HG02678 (cell line): ENCODE measurements around the gene SAG.
A peak's percentile ranks its signal among the peaks of the same experiment; 100 is the strongest.
"Not testable (repeated sequence)": the region's sequence is repeated elsewhere in the genome, so short reads cannot be mapped to it uniquely, and the experiment has no call there.

Source experiments
- ATAC-seq: cut with Tn5 transposase; IDR thresholded peaks from one replicate; pipeline ENCODE4 v1.9.1; 2021; ENCODE audit warnings: mild to moderate bottlenecking, moderate library complexity; ENCODE audit not compliant: unreplicated experiment

Gene SAG

GRCh38 chr2:233374776-233375175 lies 67.2 kb downstream of the SAG start:
- ATAC-seq = not testable (repeated sequence)

- no peak for ATAC-seq
These were observed 68.1 kb downstream of the SAG start for GRCh38 chr2:233375490-233376314.

- ATAC-seq = no peak
These were observed 71.4 kb downstream of the SAG start for GRCh38 chr2:233379034-233379433.

GRCh38 chr2:233379441-233379840 lies 71.8 kb downstream of the SAG start:
- ATAC-seq = no peak

- ATAC-seq = peak; percentile 41
These were observed 72.7 kb downstream of the SAG start for GRCh38 chr2:233380132-233380895.

GRCh38 chr2:233380995-233381637 lies 73.5 kb downstream of the SAG start:
- no peak for ATAC-seq

GRCh38 chr2:233381638-233381995 lies 74.0 kb downstream of the SAG start:
- no peak for ATAC-seq

GRCh38 chr2:233384015-233384414 lies 76.4 kb downstream of the SAG start:
- ATAC-seq = no peak

- ATAC-seq = peak; percentile 11
These were observed 77.3 kb downstream of the SAG start for GRCh38 chr2:233384811-233385488.

GRCh38 chr2:233385489-233386044 lies 78.0 kb downstream of the SAG start:
- ATAC-seq = peak; percentile 79

GRCh38 chr2:233386382-233387041 lies 78.9 kb downstream of the SAG start:
- ATAC-seq = no peak

GRCh38 chr2:233387225-233387624 lies 79.6 kb downstream of the SAG start:
- no peak for ATAC-seq

GRCh38 chr2:233387667-233388528 lies 80.3 kb downstream of the SAG start:
- no peak for ATAC-seq

- ATAC-seq = no peak
These were observed 82.0 kb downstream of the SAG start for GRCh38 chr2:233389601-233390125.

- ATAC-seq = no peak
These were observed 88.1 kb downstream of the SAG start for GRCh38 chr2:233395687-233396086.
